AG09309 (cell line): ENCODE measurements around the gene OAS2.

ENCODE experiments used
- DNase-seq: peaks from one replicate; pipeline ENCODE4 v3.0.0-alpha.2; 2010; ENCODE audit warnings: low read depth
- H3K4me3 ChIP-seq: 2 replicates; pipeline ENCODE4 v1.5.1; 2011; ENCODE audit warnings: mild to moderate bottlenecking, low read depth, low read length, moderate library complexity; ENCODE audit not compliant: control insufficient read depth
- TF ChIP-seq, protein P1 (sequence below): IDR thresholded peaks from 2 replicates; pipeline ENCODE4 v1.5.1; 2011; ENCODE audit warnings: mild to moderate bottlenecking, low read depth, low read length, inconsistent platforms; ENCODE audit not compliant: insufficient read depth, control insufficient read depth; ENCODE audit errors: missing control alignments

OAS2 gene

GRCh38 chr12:113043240-113043639 is 64.9 kb downstream of the OAS2 start:
- TF ChIP-seq, protein P1, sequence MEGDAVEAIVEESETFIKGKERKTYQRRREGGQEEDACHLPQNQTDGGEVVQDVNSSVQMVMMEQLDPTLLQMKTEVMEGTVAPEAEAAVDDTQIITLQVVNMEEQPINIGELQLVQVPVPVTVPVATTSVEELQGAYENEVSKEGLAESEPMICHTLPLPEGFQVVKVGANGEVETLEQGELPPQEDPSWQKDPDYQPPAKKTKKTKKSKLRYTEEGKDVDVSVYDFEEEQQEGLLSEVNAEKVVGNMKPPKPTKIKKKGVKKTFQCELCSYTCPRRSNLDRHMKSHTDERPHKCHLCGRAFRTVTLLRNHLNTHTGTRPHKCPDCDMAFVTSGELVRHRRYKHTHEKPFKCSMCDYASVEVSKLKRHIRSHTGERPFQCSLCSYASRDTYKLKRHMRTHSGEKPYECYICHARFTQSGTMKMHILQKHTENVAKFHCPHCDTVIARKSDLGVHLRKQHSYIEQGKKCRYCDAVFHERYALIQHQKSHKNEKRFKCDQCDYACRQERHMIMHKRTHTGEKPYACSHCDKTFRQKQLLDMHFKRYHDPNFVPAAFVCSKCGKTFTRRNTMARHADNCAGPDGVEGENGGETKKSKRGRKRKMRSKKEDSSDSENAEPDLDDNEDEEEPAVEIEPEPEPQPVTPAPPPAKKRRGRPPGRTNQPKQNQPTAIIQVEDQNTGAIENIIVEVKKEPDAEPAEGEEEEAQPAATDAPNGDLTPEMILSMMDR, result no peak
- DNase-seq, result no peak
- H3K4me3 ChIP-seq, result no peak overlapping the region

DNA sequence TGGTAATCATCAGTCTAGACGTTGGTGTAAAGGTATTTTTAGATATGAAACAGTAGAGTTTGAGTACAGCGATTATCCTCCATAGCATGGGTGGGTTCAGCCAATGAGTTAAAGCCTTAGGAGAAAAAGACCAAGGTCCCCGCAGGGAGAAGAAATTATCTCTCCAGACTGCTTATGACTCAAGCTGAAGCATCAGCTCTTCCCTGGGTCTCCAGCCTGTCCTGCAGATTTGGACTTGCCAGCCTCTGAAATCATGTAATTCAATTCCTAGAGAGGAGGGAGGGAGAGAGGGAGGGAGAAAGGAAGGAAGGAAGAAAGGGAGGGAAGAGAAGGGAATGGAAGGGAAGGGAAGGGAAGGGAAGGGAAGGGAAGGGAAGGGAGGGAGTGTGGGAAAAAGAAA is 66.2 kb downstream of the OAS2 start:
- TF ChIP-seq, protein P1, result no peak

GRCh38 chr12:113048716-113049127 is 70.4 kb downstream of the OAS2 start:
- no peak overlapping the region for H3K4me3 ChIP-seq

More for the DNA sequence above, 66.2 kb downstream of the OAS2 start:
- no peak overlapping the region for H3K4me3 ChIP-seq
- no peak for DNase-seq

GRCh38 chr12:113049976-113050742 is 71.8 kb downstream of the OAS2 start:
- no peak overlapping the region for H3K4me3 ChIP-seq
- TF ChIP-seq, protein P1, result peak; percentile 34
- DNase-seq, result no peak

More at GRCh38 chr12:113048716-113049127, 70.4 kb downstream of the OAS2 start:
- TF ChIP-seq, protein P1, result peak; percentile 78
- DNase-seq, result peak; percentile 13

GRCh38 chr12:113050795-113051194 is 72.5 kb downstream of the OAS2 start:
- no peak overlapping the region for H3K4me3 ChIP-seq
- TF ChIP-seq, protein P1, result no peak
- DNase-seq, result no peak

GRCh38 chr12:113051759-113052158 is 73.4 kb downstream of the OAS2 start:
- TF ChIP-seq, protein P1, result no peak
- DNase-seq, result no peak
- no peak overlapping the region for H3K4me3 ChIP-seq
